ENCODE data around the gene DPP8. TPM values are rescaled to one million over a fixed set of nuclear protein-coding genes. Genes with fewer than 3 reads are reported as not detected.
"Not testable (repeated sequence)": the region's sequence is repeated elsewhere in the genome, so short reads cannot be mapped to it uniquely, and the experiment has no call there.

DPP8 gene
- total RNA-seq (100 to 1,000 TPM in 1 of 2 donors, 10 to 100 TPM in 1; 38.0 to 106 TPM), polyA plus RNA-seq (ENCODE audit: insufficient read length in 2 of 2) (10 to 100 TPM; 30.3 to 38.2 TPM)
- long read RNA-seq, donor 1, partial matches to known transcripts: 692 of 695 reads
- long read RNA-seq, donor 1, other reads (novel, unspliced or antisense): 0 of 695 reads
- long read RNA-seq, donor 2, partial matches to known transcripts: 0 of 2 reads
- long read RNA-seq, donor 2, other reads (novel, unspliced or antisense): 0 of 2 reads
- long read RNA-seq, donor 3, partial matches to known transcripts: 0 of 2 reads
- long read RNA-seq, donor 3, other reads (novel, unspliced or antisense): 0 of 2 reads
- long read RNA-seq, donor 4, partial matches to known transcripts: 8 of 9 reads
- long read RNA-seq, donor 4, other reads (novel, unspliced or antisense): 0 of 9 reads

- Histone ChIP-seq H3K9me3 (ENCODE audit: control insufficient read depth, insufficient read depth, low read length) (no peaks in the 10 kb centered on the region), H3K4me1 (ENCODE audit: control insufficient read depth, insufficient read depth, low read length) (peaks cover 12% of the 10 kb centered on the region), H3K4me3 (ENCODE audit: low read depth, low read length) (peak within 1 kb of the TSS; percentile 85), H3K27ac (ENCODE audit: low read depth, low read length) (peak within 1 kb of the TSS; percentile 86), H3K27me3 (ENCODE audit: control insufficient read depth, insufficient read depth, low read length) (no peaks in the 10 kb centered on the region), H3K36me3 (ENCODE audit: control insufficient read depth, insufficient read depth, low read length) (no peaks in the 10 kb centered on the region)
- WGBS (ENCODE audit: insufficient coverage): under 1% methylated on average over 75 of the region's 75 CpGs
- peak; percentile 80 to 98 (median 89) for DNase-seq (ENCODE audit: low read depth in 4 of 6, low spot score in 6 of 6)
Measured at GRCh38 chr15:65516997-65517865, at the start of gene DPP8. TSS of gene DPP8 (minus strand) at chr15:65517689. CDS start at chr15:65512553, 5,136 bp downstream.

- Histone ChIP-seq H3K4me1 (ENCODE audit: control insufficient read depth, insufficient read depth, low read length) (no peaks in the 10 kb centered on the region), H3K9me3 (ENCODE audit: control insufficient read depth, insufficient read depth, low read length) (no peaks in the 10 kb centered on the region), H3K27ac (ENCODE audit: low read depth, low read length) (no peak overlapping the region), H3K36me3 (ENCODE audit: control insufficient read depth, insufficient read depth, low read length) (peaks cover 41% of the 10 kb centered on the region), H3K4me3 (ENCODE audit: low read depth, low read length) (no peak overlapping the region), H3K27me3 (ENCODE audit: control insufficient read depth, insufficient read depth, low read length) (no peaks in the 10 kb centered on the region)
- no peak for DNase-seq (ENCODE audit: low read depth in 4 of 6, low spot score in 6 of 6)
- WGBS (ENCODE audit: insufficient coverage): 100% methylated on average over 1 of the region's 6 CpGs
Measured at GRCh38 chr15:65561934-65562333, 44.4 kb upstream of the DPP8 start.

GRCh38 chr15:65559941-65560340 is 42.5 kb upstream of the DPP8 start:
- DNase-seq (ENCODE audit: low read depth in 4 of 6, low spot score in 6 of 6): no peak
- H3K9me3 ChIP-seq (ENCODE audit: control insufficient read depth, insufficient read depth, low read length): no peaks in the 10 kb centered on the region
- H3K27me3 ChIP-seq (ENCODE audit: control insufficient read depth, insufficient read depth, low read length): no peaks in the 10 kb centered on the region
- H3K4me3 ChIP-seq (ENCODE audit: low read depth, low read length): no peak overlapping the region
- peaks cover 44% of the 10 kb centered on the region for H3K36me3 ChIP-seq (ENCODE audit: control insufficient read depth, insufficient read depth, low read length)
- H3K27ac ChIP-seq (ENCODE audit: low read depth, low read length): no peak overlapping the region
- no peaks in the 10 kb centered on the region for H3K4me1 ChIP-seq (ENCODE audit: control insufficient read depth, insufficient read depth, low read length)

- H3K27me3 ChIP-seq (ENCODE audit: control insufficient read depth, insufficient read depth, low read length): no peaks in the 10 kb centered on the region
- H3K27ac ChIP-seq (ENCODE audit: low read depth, low read length): no peak overlapping the region
- H3K4me1 ChIP-seq (ENCODE audit: control insufficient read depth, insufficient read depth, low read length): no peaks in the 10 kb centered on the region
- no peak for DNase-seq (ENCODE audit: low read depth in 4 of 6, low spot score in 6 of 6)
- H3K4me3 ChIP-seq (ENCODE audit: low read depth, low read length): no peak overlapping the region
- no peaks in the 10 kb centered on the region for H3K9me3 ChIP-seq (ENCODE audit: control insufficient read depth, insufficient read depth, low read length)
- 100% methylated on average over 1 of the region's 6 CpGs for WGBS (ENCODE audit: insufficient coverage)
- H3K36me3 ChIP-seq (ENCODE audit: control insufficient read depth, insufficient read depth, low read length): peaks cover 44% of the 10 kb centered on the region
Measured at GRCh38 chr15:65558997-65559760, 41.7 kb upstream of the DPP8 start.

GRCh38 chr15:65558336-65558735 is 40.8 kb upstream of the DPP8 start:
- Histone ChIP-seq H3K27me3 (ENCODE audit: control insufficient read depth, insufficient read depth, low read length) (no peaks in the 10 kb centered on the region), H3K36me3 (ENCODE audit: control insufficient read depth, insufficient read depth, low read length) (peaks cover 39% of the 10 kb centered on the region), H3K9me3 (ENCODE audit: control insufficient read depth, insufficient read depth, low read length) (no peaks in the 10 kb centered on the region), H3K4me3 (ENCODE audit: low read depth, low read length) (no peak overlapping the region), H3K4me1 (ENCODE audit: control insufficient read depth, insufficient read depth, low read length) (no peaks in the 10 kb centered on the region), H3K27ac (ENCODE audit: low read depth, low read length) (no peak overlapping the region)
- WGBS (ENCODE audit: insufficient coverage): 100% methylated on average over 4 of the region's 5 CpGs
- DNase-seq (ENCODE audit: low read depth in 4 of 6, low spot score in 6 of 6): no peak

- 100% methylated on average over 3 of the region's 7 CpGs for WGBS (ENCODE audit: insufficient coverage)
- H3K27ac ChIP-seq (ENCODE audit: low read depth, low read length): no peak overlapping the region
- DNase-seq (ENCODE audit: low read depth in 4 of 6, low spot score in 6 of 6): no peak
- H3K9me3 ChIP-seq (ENCODE audit: control insufficient read depth, insufficient read depth, low read length): no peaks in the 10 kb centered on the region
- no peaks in the 10 kb centered on the region for H3K4me1 ChIP-seq (ENCODE audit: control insufficient read depth, insufficient read depth, low read length)
- no peaks in the 10 kb centered on the region for H3K27me3 ChIP-seq (ENCODE audit: control insufficient read depth, insufficient read depth, low read length)
- peaks cover 35% of the 10 kb centered on the region for H3K36me3 ChIP-seq (ENCODE audit: control insufficient read depth, insufficient read depth, low read length)
- H3K4me3 ChIP-seq (ENCODE audit: low read depth, low read length): no peak overlapping the region
Measured at GRCh38 chr15:65556622-65557021, 39.1 kb upstream of the DPP8 start.

- Histone ChIP-seq H3K27ac (ENCODE audit: low read depth, low read length) (no peak overlapping the region), H3K9me3 (ENCODE audit: control insufficient read depth, insufficient read depth, low read length) (no peaks in the 10 kb centered on the region), H3K27me3 (ENCODE audit: control insufficient read depth, insufficient read depth, low read length) (no peaks in the 10 kb centered on the region), H3K36me3 (ENCODE audit: control insufficient read depth, insufficient read depth, low read length) (peaks cover 23% of the 10 kb centered on the region), H3K4me1 (ENCODE audit: control insufficient read depth, insufficient read depth, low read length) (no peaks in the 10 kb centered on the region), H3K4me3 (ENCODE audit: low read depth, low read length) (no peak overlapping the region)
- no CpG with 5 or more reads among the region's 3 CpGs for WGBS (ENCODE audit: insufficient coverage)
- no peak for DNase-seq (ENCODE audit: low read depth in 4 of 6, low spot score in 6 of 6)
Measured at GRCh38 chr15:65553691-65554090, 36.2 kb upstream of the DPP8 start.

- no CpG with 5 or more reads among the region's 6 CpGs for WGBS (ENCODE audit: insufficient coverage)
- not testable (repeated sequence) for H3K9me3 ChIP-seq (ENCODE audit: control insufficient read depth, insufficient read depth, low read length); H3K27ac ChIP-seq (ENCODE audit: low read depth, low read length); DNase-seq (ENCODE audit: low read depth in 4 of 6, low spot score in 6 of 6); H3K27me3 ChIP-seq (ENCODE audit: control insufficient read depth, insufficient read depth, low read length); H3K4me1 ChIP-seq (ENCODE audit: control insufficient read depth, insufficient read depth, low read length); H3K4me3 ChIP-seq (ENCODE audit: low read depth, low read length)
- peaks cover 23% of the 10 kb centered on the region for H3K36me3 ChIP-seq (ENCODE audit: control insufficient read depth, insufficient read depth, low read length)
Measured at GRCh38 chr15:65552851-65553250, 35.4 kb upstream of the DPP8 start.

GRCh38 chr15:65551183-65551582 is 33.7 kb upstream of the DPP8 start:
- peaks cover 12% of the 10 kb centered on the region for H3K36me3 ChIP-seq (ENCODE audit: control insufficient read depth, insufficient read depth, low read length)
- no peaks in the 10 kb centered on the region for H3K9me3 ChIP-seq (ENCODE audit: control insufficient read depth, insufficient read depth, low read length)
- H3K4me1 ChIP-seq (ENCODE audit: control insufficient read depth, insufficient read depth, low read length): no peaks in the 10 kb centered on the region
- no peak overlapping the region for H3K4me3 ChIP-seq (ENCODE audit: low read depth, low read length)
- H3K27ac ChIP-seq (ENCODE audit: low read depth, low read length): no peak overlapping the region
- WGBS (ENCODE audit: insufficient coverage): 83% methylated on average over 2 of the region's 2 CpGs
- no peak for DNase-seq (ENCODE audit: low read depth in 4 of 6, low spot score in 6 of 6)
- H3K27me3 ChIP-seq (ENCODE audit: control insufficient read depth, insufficient read depth, low read length): no peaks in the 10 kb centered on the region

Measured in spinal cord (tissue), 10 donors.